KMS-11 (cell line): ENCODE data around the gene ARG2.

Experiments
- H2AFZ ChIP-seq: fragments of 200-600 bp; sonication (generic); 2 replicates; pipeline ENCODE4 v1.6.1; 2016; ENCODE audit warnings: antibody characterized with exemption, mixed run types, low read depth
- H3K27ac ChIP-seq: fragments of 200-600 bp; sonication (generic); 2 replicates; pipeline ENCODE4 v1.6.1; 2016; ENCODE audit warnings: mild to moderate bottlenecking, mixed run types
- H3K27me3 ChIP-seq: fragments of 200-600 bp; sonication (generic); 2 replicates; pipeline ENCODE4 v1.6.1; 2017; ENCODE audit warnings: mild to moderate bottlenecking, low read depth, mixed run types, moderate library complexity; ENCODE audit not compliant: insufficient read depth
- H3K36me3 ChIP-seq: fragments of 200-600 bp; sonication (generic); 2 replicates; pipeline ENCODE4 v1.6.1; 2017; ENCODE audit warnings: mild to moderate bottlenecking, mixed run types; ENCODE audit not compliant: insufficient read depth
- H3K4me1 ChIP-seq: fragments of 200-600 bp; sonication (generic); 2 replicates; pipeline ENCODE4 v1.6.1; 2016; ENCODE audit warnings: mild to moderate bottlenecking, low read depth, mixed run types; ENCODE audit not compliant: poor library complexity, severe bottlenecking
- H3K4me2 ChIP-seq: fragments of 200-600 bp; sonication (generic); 2 replicates; pipeline ENCODE4 v1.7.0; 2016; ENCODE audit warnings: mild to moderate bottlenecking, mixed run types
- H3K4me3 ChIP-seq: fragments of 200-600 bp; sonication (generic); IDR thresholded peaks from 2 replicates; pipeline ENCODE4 v1.6.1; 2017; ENCODE audit warnings: low read depth, low read length, mixed read lengths; ENCODE audit not compliant: insufficient read depth
- H3K79me2 ChIP-seq: fragments of 200-600 bp; sonication (generic); 2 replicates; pipeline ENCODE4 v1.6.1; 2016; ENCODE audit warnings: low read depth, mixed run types; ENCODE audit not compliant: insufficient read depth
- H3K9ac ChIP-seq: fragments of 200-600 bp; sonication (generic); 2 replicates; pipeline ENCODE4 v1.6.1; 2016; ENCODE audit warnings: mild to moderate bottlenecking, mixed run types
- H4K20me1 ChIP-seq: fragments of 200-600 bp; sonication (generic); 2 replicates; pipeline ENCODE4 v1.6.1; 2016; ENCODE audit warnings: mild to moderate bottlenecking, mixed run types; ENCODE audit not compliant: insufficient read depth
- CTCF ChIP-seq: fragments of 200-600 bp; sonication (generic); conservative IDR thresholded peaks from 2 replicates; pipeline ENCODE4 v1.6.1; 2017; ENCODE audit warnings: low read depth, mild to moderate bottlenecking, antibody characterized with exemption, low read length, moderate library complexity, mixed read lengths

The ARG2 gene

GRCh38 chr14:67575684-67576083, 44.0 kb upstream of the ARG2 start:
- no peaks in the 10 kb centered on the region for H3K79me2 ChIP-seq
- H3K27me3 ChIP-seq: no peaks in the 10 kb centered on the region
- H3K27ac ChIP-seq: no peak overlapping the region
- no peaks in the 10 kb centered on the region for H3K4me1 ChIP-seq
- no peaks in the 10 kb centered on the region for H4K20me1 ChIP-seq
- no peak for TF ChIP-seq CTCF
- H3K4me2 ChIP-seq: no peak overlapping the region
- no peaks in the 10 kb centered on the region for H3K36me3 ChIP-seq
- no peak overlapping the region for H3K4me3 ChIP-seq
- no peak overlapping the region for H3K9ac ChIP-seq
- no peak overlapping the region for H2AFZ ChIP-seq

- Histone ChIP-seq H3K9ac (no peak overlapping the region), H3K4me3 (no peak overlapping the region), H3K27ac (no peak overlapping the region), H2AFZ (no peak overlapping the region), H3K36me3 (no peaks in the 10 kb centered on the region), H3K4me1 (no peaks in the 10 kb centered on the region), H3K27me3 (no peaks in the 10 kb centered on the region), H3K4me2 (no peak overlapping the region), H4K20me1 (no peaks in the 10 kb centered on the region), H3K79me2 (no peaks in the 10 kb centered on the region)
- TF ChIP-seq CTCF: no peak
Measured at GRCh38 chr14:67576216-67576955, 43.3 kb upstream of the ARG2 start.

GRCh38 chr14:67577181-67577808, 42.4 kb upstream of the ARG2 start:
- H3K79me2 ChIP-seq: no peaks in the 10 kb centered on the region
- no peak overlapping the region for H3K4me3 ChIP-seq
- H4K20me1 ChIP-seq: no peaks in the 10 kb centered on the region
- no peak overlapping the region for H2AFZ ChIP-seq
- no peaks in the 10 kb centered on the region for H3K36me3 ChIP-seq
- H3K9ac ChIP-seq: no peak overlapping the region
- TF ChIP-seq CTCF: no peak
- H3K27ac ChIP-seq: no peak overlapping the region
- no peaks in the 10 kb centered on the region for H3K4me1 ChIP-seq
- no peaks in the 10 kb centered on the region for H3K27me3 ChIP-seq
- H3K4me2 ChIP-seq: no peak overlapping the region

DNA sequence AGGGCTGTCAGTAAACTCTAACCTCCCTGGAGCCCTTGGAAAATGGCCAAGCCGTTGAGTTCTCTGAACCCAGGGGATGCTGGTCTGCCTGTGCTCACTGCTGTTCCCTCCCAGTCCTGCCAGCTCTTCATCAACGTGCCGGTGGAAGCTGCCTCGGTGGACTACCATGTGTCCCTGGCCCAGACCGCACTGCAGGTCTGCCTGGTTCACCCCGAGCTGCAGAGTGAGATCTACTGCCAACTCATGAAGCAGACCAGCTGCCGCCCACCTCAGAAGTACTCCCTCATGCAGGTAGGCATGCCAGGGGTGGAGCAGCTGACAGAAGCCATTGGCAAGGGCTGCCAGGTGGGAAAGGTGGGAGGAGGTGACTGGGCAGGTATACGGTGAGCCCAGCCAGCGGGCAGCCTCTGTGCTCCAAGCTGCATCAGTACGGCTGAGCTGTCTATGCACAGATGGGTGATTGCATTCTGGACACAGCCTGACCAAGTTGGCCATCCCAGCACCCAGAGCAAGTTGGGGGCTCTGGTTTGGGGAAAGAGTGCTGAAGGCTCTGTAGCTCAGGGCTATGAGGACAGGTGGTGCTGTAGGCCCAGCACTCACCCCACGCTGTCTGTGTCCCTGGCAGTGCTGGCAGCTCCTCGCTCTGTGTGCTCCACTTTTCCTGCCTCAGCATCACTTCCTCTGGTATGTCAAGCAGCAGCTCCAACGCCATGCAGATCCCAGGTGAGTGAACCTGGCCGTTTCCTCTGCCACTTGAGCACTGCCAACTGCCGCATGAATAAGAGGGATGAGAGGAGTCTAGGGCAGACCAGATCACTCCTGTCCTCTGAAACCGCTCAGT, 41.6 kb upstream of the ARG2 start:
- no peaks in the 10 kb centered on the region for H3K4me1 ChIP-seq
- no peak overlapping the region for H3K4me3 ChIP-seq
- no peak overlapping the region for H3K9ac ChIP-seq
- H2AFZ ChIP-seq: no peak overlapping the region
- H3K79me2 ChIP-seq: no peaks in the 10 kb centered on the region
- H4K20me1 ChIP-seq: no peaks in the 10 kb centered on the region
- H3K27me3 ChIP-seq: no peaks in the 10 kb centered on the region
- no peak overlapping the region for H3K27ac ChIP-seq
- no peak overlapping the region for H3K4me2 ChIP-seq
- H3K36me3 ChIP-seq: no peaks in the 10 kb centered on the region
- no peak for TF ChIP-seq CTCF
